Skin of body (tissue), 2 donors: ENCODE measurements around the gene TMEM119. TPM values are rescaled to one million over a fixed set of nuclear protein-coding genes. Genes with fewer than 3 reads are reported as not detected.

ENCODE experiments used
- DNase-seq: peaks from one replicate; lab custom pipeline; 2025; lab: John Stamatoyannopoulos, UW
- total RNA-seq: library from RNA; depleted of rRNA; stranded (reverse); fragments of >200 nt; gene quantifications from one replicate; pipeline ENCODE4 v1.2.3, GENCODE V29; 2014

Gene TMEM119
- total RNA-seq, 1 donor from 2014 or later = 61.1 TPM

DNA sequence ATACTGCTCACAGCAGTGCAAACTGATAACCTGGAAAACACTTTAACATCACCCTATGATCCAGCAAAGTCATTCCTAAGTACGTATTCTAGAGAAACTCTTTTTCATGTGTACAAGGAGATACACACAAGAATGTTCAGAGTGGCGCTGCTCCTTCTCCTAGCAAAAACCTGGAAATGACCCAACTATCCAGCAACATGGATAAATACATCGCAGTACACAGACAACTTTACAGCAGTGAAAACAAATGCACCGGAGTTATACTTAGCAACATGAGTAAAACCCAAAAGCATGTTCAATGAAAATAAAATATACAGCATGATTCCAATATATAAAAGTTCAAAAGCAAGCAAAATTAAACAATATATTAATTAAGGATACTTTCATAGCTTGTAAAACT lies 55.6 kb downstream of the TMEM119 start:
- peak; percentile 11 for DNase-seq

Other genes with a start within 250 kb of the TMEM119 start
- gene FICD, start 82.8 kb downstream of the TMEM119 start, total RNA-seq = 2.2 TPM
- 88.6 TPM for gene SART3, start 36.9 kb downstream of the TMEM119 start, total RNA-seq
- 74.7 TPM for gene ISCU, start 35.5 kb downstream of the TMEM119 start, total RNA-seq
- gene SELPLG, start 35.8 kb upstream of the TMEM119 start, total RNA-seq = 4.2 TPM
- 141 TPM for gene CORO1C, start 133.4 kb upstream of the TMEM119 start, total RNA-seq